Measurements from ENCODE around the gene LAIR2. TPM values are rescaled to one million over a fixed set of nuclear protein-coding genes. Genes with fewer than 3 reads are reported as not detected.
"Not testable (repeated sequence)": the region's sequence is repeated elsewhere in the genome, so short reads cannot be mapped to it uniquely, and the experiment has no call there.

LAIR2 gene
- total RNA-seq, 1 donor from 2014 or later = 77.7 TPM

DNA sequence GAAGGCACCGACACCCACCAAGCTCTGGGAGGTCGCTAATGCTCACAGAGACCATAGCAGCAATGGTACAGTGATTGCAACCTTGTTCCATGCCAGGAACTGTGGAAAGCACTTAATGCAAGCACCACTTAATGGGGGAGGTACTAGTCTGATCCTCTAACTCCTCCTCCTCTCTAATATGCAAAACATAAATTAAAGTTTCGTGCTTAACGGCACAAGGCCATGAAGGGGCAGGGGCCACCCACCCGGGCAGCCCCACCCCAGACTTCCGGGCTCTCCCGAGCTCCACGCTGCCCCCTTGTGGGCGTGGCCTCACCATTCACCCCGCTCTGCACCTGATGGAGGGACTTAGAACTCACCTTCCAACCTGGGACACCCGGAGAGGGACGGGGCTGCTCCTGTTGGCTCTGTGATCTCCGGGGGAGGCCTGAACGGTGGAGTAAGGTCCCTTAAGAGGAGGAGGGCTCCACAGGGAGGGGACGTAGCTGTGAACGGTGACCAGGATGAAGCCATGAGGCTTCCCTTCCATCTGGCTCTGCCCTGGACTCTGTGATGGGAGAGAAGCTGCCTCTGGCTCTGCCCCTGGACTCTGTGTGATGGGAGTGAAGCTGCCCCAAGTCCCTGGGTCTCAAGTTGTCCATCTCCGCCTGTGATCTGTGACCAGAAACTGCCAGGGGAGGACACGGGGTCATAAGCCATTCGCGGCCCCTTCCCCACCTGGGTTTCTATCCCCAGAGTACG is 6.7 kb downstream of the LAIR2 start:
- DNase-seq (ENCODE audit: low spot score); intact Hi-C loops (cut with micrococcal nuclease); H3K27ac Mint-ChIP-seq; H3K9me3 Mint-ChIP-seq; H3K27me3 Mint-ChIP-seq (ENCODE audit: low read depth); H3K4me3 Mint-ChIP-seq (ENCODE audit: low read depth): not testable (repeated sequence)
- Mint-ChIP-seq H3K4me1 (ENCODE audit: low read depth) (peaks cover 22% of the 10 kb centered on the region), H3K36me3 (ENCODE audit: low read depth) (peaks cover 14% of the 10 kb centered on the region)

- Mint-ChIP-seq H3K27ac (no peak overlapping the region), H3K4me3 (ENCODE audit: low read depth) (no peak overlapping the region), H3K4me1 (ENCODE audit: low read depth) (peaks cover 22% of the 10 kb centered on the region), H3K36me3 (ENCODE audit: low read depth) (no peaks in the 10 kb centered on the region), H3K9me3 (no peaks in the 10 kb centered on the region), H3K27me3 (ENCODE audit: low read depth) (peaks cover 7% of the 10 kb centered on the region)
- DNase-seq (ENCODE audit: low spot score) = no peak
- intact Hi-C loops (cut with micrococcal nuclease) = no loop called here
These were observed 12.5 kb downstream of the LAIR2 start for GRCh38 chr19:54515156-54515555.

DNA sequence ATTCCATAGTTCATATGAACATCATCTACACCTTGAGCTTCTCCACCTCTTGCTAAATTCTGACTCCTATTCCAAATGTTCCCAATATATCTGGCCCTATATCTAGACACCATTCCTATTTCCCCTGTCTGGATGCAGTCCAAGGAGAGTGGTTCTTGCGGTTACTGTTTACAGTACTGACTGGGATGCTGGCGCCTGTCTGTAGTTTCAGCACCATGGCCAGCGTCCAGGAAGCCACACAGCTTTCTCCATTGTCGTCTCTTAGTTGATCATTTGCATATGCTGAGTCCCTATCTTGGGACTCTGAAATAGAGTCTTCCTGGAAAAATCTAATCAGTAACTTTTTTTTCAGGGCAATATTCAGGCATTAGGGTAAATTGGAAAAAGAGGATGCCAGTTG is 14.9 kb downstream of the LAIR2 start:
- no peak overlapping the region for H3K27ac Mint-ChIP-seq

GRCh38 chr19:54518844-54519243 is 16.2 kb downstream of the LAIR2 start:
- Mint-ChIP-seq H3K4me3 (ENCODE audit: low read depth) (peak overlapping the region; percentile 58), H3K36me3 (ENCODE audit: low read depth) (no peaks in the 10 kb centered on the region), H3K27me3 (ENCODE audit: low read depth) (peaks cover 7% of the 10 kb centered on the region), H3K4me1 (ENCODE audit: low read depth) (peaks cover 54% of the 10 kb centered on the region), H3K27ac (peak overlapping the region; percentile 82), H3K9me3 (no peaks in the 10 kb centered on the region)
- intact Hi-C loops (cut with micrococcal nuclease) = loop anchor here (2.0 kb wide), 1 partner anchor 14 kb away; no protein-coding TSS in a partner anchor
- DNase-seq (ENCODE audit: low spot score) = peak; percentile 48

More for the DNA sequence above, 14.9 kb downstream of the LAIR2 start:
- intact Hi-C loops (cut with micrococcal nuclease) = loop anchor here (1.0 kb wide), 1 partner anchor 15 kb away; the partner anchor contains the start of gene LAIR2
- Mint-ChIP-seq H3K9me3 (no peaks in the 10 kb centered on the region), H3K27me3 (ENCODE audit: low read depth) (peaks cover 7% of the 10 kb centered on the region), H3K4me1 (ENCODE audit: low read depth) (peaks cover 42% of the 10 kb centered on the region), H3K36me3 (ENCODE audit: low read depth) (no peaks in the 10 kb centered on the region), H3K4me3 (ENCODE audit: low read depth) (no peak overlapping the region)
- peak; percentile 65 for DNase-seq (ENCODE audit: low spot score)

- H3K27ac Mint-ChIP-seq = peak overlapping the region; percentile 80
- peaks cover 4% of the 10 kb centered on the region for H3K9me3 Mint-ChIP-seq
- peak overlapping the region; percentile 53 for H3K4me3 Mint-ChIP-seq (ENCODE audit: low read depth)
- DNase-seq (ENCODE audit: low spot score) = no peak
- peaks cover 63% of the 10 kb centered on the region for H3K4me1 Mint-ChIP-seq (ENCODE audit: low read depth)
- peaks cover 2% of the 10 kb centered on the region for H3K27me3 Mint-ChIP-seq (ENCODE audit: low read depth)
- H3K36me3 Mint-ChIP-seq (ENCODE audit: low read depth) = no peaks in the 10 kb centered on the region
- intact Hi-C loops (cut with micrococcal nuclease) = loop anchor here (5.0 kb wide), 1 partner anchor 39 kb away; no protein-coding TSS in a partner anchor
These were observed 18.6 kb downstream of the LAIR2 start for GRCh38 chr19:54521022-54521859.

GRCh38 chr19:54521860-54522513 is 19.4 kb downstream of the LAIR2 start:
- H3K36me3 Mint-ChIP-seq (ENCODE audit: low read depth) = peaks cover under 1% of the 10 kb centered on the region
- no peak for DNase-seq (ENCODE audit: low spot score)
- peaks cover 65% of the 10 kb centered on the region for H3K4me1 Mint-ChIP-seq (ENCODE audit: low read depth)
- intact Hi-C loops (cut with micrococcal nuclease) = loop anchor here (5.0 kb wide), 1 partner anchor 40 kb away; no protein-coding TSS in a partner anchor
- H3K9me3 Mint-ChIP-seq = peaks cover 6% of the 10 kb centered on the region
- peaks cover 2% of the 10 kb centered on the region for H3K27me3 Mint-ChIP-seq (ENCODE audit: low read depth)
- peak overlapping the region; percentile 53 for H3K4me3 Mint-ChIP-seq (ENCODE audit: low read depth)
- peak overlapping the region; percentile 80 for H3K27ac Mint-ChIP-seq

DNA sequence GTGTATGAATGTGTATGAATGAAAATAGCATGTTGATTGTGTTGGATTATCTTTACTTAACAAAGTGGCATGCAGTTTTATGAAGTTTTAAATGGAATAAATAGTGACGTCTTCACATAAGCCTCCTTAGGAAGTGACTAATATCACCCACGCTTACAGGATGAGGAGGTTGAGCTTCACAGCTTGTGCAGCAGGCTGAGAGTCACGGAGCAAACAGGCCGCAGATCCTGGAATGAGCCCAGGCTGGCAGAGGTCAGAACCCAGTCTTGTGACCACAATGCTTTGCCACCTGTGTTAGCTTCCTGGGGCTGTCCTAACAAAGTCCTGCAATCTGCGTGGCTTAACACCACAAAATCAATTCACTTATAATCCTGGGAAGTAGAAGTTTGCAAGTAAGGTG is 20.8 kb downstream of the LAIR2 start:
- Mint-ChIP-seq H3K4me1 (ENCODE audit: low read depth) (peaks cover 59% of the 10 kb centered on the region), H3K27me3 (ENCODE audit: low read depth) (no peaks in the 10 kb centered on the region), H3K36me3 (ENCODE audit: low read depth) (peaks cover 6% of the 10 kb centered on the region), H3K4me3 (ENCODE audit: low read depth) (peak overlapping the region; percentile 43), H3K27ac (peak overlapping the region; percentile 83), H3K9me3 (peaks cover 10% of the 10 kb centered on the region)
- intact Hi-C loops (cut with micrococcal nuclease) = loop anchor here (1.0 to 5.0 kb wide), 2 partner anchors 9 to 41 kb away; no protein-coding TSS in a partner anchor
- peak; percentile 48 for DNase-seq (ENCODE audit: low spot score)

DNA sequence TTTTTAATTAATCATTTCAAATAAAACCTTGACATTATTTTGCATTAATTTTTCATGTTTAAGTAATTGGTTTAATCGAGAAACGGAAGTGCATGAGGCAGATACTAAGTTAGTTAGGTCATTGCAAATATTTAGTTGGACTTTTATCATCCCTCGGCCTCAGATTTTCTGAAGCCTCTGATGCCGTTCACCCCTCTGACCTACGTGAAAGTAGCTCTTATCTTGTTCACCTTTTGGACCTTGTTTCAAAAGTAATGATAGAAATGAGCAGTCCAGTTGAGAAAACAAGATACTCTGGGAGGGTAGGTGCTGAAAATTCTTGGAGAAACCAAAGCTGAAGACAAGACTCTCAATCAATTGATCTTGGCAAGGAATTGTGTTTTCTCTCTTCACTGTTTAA is 23.0 kb downstream of the LAIR2 start:
- Mint-ChIP-seq H3K4me1 (ENCODE audit: low read depth) (peaks cover 54% of the 10 kb centered on the region), H3K27me3 (ENCODE audit: low read depth) (no peaks in the 10 kb centered on the region)
- intact Hi-C loops (cut with micrococcal nuclease) = no loop called here

GRCh38 chr19:54526972-54527371 is 24.3 kb downstream of the LAIR2 start:
- peaks cover 48% of the 10 kb centered on the region for H3K4me1 Mint-ChIP-seq (ENCODE audit: low read depth)
- intact Hi-C loops (cut with micrococcal nuclease) = no loop called here
- peaks cover 10% of the 10 kb centered on the region for H3K9me3 Mint-ChIP-seq
- H3K4me3 Mint-ChIP-seq (ENCODE audit: low read depth) = no peak overlapping the region
- H3K27ac Mint-ChIP-seq = no peak overlapping the region
- peaks cover 6% of the 10 kb centered on the region for H3K36me3 Mint-ChIP-seq (ENCODE audit: low read depth)
- H3K27me3 Mint-ChIP-seq (ENCODE audit: low read depth) = no peaks in the 10 kb centered on the region
- no peak for DNase-seq (ENCODE audit: low spot score)

More for the DNA sequence above, 23.0 kb downstream of the LAIR2 start:
- DNase-seq (ENCODE audit: low spot score) = no peak
- Mint-ChIP-seq H3K9me3 (peaks cover 10% of the 10 kb centered on the region), H3K27ac (no peak overlapping the region), H3K36me3 (ENCODE audit: low read depth) (peaks cover 6% of the 10 kb centered on the region), H3K4me3 (ENCODE audit: low read depth) (no peak overlapping the region)

DNA sequence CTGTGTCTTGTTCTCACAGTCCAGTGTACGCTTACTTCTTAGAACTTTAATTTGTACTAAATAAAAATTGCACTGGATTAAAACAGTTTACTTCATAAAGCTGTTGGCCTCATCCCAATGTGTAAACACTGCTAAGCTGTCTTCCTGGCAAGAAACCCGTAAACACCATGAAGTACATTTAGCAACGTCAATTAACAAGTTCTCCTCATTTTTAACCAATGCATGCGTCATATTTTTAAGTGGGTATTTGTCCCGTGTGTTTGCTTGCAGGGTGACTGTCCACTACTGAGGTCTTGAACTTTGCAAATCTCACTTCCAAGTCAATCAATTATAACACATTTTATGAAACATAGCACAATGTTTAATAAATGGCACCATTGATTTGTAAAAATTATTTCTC is 28.2 kb downstream of the LAIR2 start:
- DNase-seq (ENCODE audit: low spot score) = no peak
- H3K4me1 Mint-ChIP-seq (ENCODE audit: low read depth) = peaks cover 51% of the 10 kb centered on the region
- no peak overlapping the region for H3K27ac Mint-ChIP-seq
- H3K36me3 Mint-ChIP-seq (ENCODE audit: low read depth) = peaks cover 6% of the 10 kb centered on the region
- H3K27me3 Mint-ChIP-seq (ENCODE audit: low read depth) = peaks cover 6% of the 10 kb centered on the region
- intact Hi-C loops (cut with micrococcal nuclease) = no loop called here
- H3K4me3 Mint-ChIP-seq (ENCODE audit: low read depth) = no peak overlapping the region
- H3K9me3 Mint-ChIP-seq = peaks cover 6% of the 10 kb centered on the region

- intact Hi-C loops (cut with micrococcal nuclease) = loop anchor here (1.0 to 2.0 kb wide), 2 partner anchors 9 to 14 kb away; no protein-coding TSS in a partner anchor
These were observed 29.9 kb downstream of the LAIR2 start for GRCh38 chr19:54532528-54532927.

DNA sequence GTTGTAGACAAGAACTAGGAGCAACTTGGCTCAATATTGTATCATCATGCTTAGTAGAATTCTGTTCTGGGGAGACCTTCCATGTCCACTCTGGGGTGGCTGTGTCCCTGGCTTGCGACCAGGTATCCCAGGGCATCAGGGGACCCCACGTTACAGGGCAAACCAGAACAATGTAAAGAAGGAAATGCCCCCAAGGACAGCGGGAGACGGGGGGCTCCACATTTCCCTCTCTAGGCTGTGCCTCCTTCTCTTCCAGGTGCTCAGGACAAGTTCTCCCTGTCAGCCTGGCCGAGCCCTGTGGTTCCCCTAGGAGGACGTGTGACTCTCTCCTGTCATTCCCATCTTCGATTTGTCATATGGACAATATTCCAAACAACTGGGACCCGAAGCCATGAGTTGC is 30.8 kb downstream of the LAIR2 start:
- Mint-ChIP-seq H3K27me3 (ENCODE audit: low read depth) (peaks cover 6% of the 10 kb centered on the region), H3K4me3 (ENCODE audit: low read depth) (peak overlapping the region; percentile 67), H3K27ac (no peak overlapping the region), H3K4me1 (ENCODE audit: low read depth) (peaks cover 55% of the 10 kb centered on the region), H3K9me3 (no peaks in the 10 kb centered on the region), H3K36me3 (ENCODE audit: low read depth) (no peaks in the 10 kb centered on the region)
- no peak for DNase-seq (ENCODE audit: low spot score)
- intact Hi-C loops (cut with micrococcal nuclease) = loop anchor here (2.0 kb wide), 1 partner anchor 15 kb away; no protein-coding TSS in a partner anchor

More at GRCh38 chr19:54532528-54532927, 29.9 kb downstream of the LAIR2 start:
- Mint-ChIP-seq H3K9me3 (no peaks in the 10 kb centered on the region), H3K4me1 (ENCODE audit: low read depth) (peaks cover 58% of the 10 kb centered on the region), H3K36me3 (ENCODE audit: low read depth) (no peaks in the 10 kb centered on the region), H3K27me3 (ENCODE audit: low read depth) (peaks cover 6% of the 10 kb centered on the region), H3K4me3 (ENCODE audit: low read depth) (peak overlapping the region; percentile 67), H3K27ac (peak overlapping the region; percentile 39)
- peak; percentile 30 for DNase-seq (ENCODE audit: low spot score)
